ENCODE data around the gene NDC1.
A peak's percentile ranks its signal among the peaks of the same experiment; 100 is the strongest.
"Not testable (repeated sequence)": the region's sequence is repeated elsewhere in the genome, so short reads cannot be mapped to it uniquely, and the experiment has no call there.

The NDC1 gene, protein sequence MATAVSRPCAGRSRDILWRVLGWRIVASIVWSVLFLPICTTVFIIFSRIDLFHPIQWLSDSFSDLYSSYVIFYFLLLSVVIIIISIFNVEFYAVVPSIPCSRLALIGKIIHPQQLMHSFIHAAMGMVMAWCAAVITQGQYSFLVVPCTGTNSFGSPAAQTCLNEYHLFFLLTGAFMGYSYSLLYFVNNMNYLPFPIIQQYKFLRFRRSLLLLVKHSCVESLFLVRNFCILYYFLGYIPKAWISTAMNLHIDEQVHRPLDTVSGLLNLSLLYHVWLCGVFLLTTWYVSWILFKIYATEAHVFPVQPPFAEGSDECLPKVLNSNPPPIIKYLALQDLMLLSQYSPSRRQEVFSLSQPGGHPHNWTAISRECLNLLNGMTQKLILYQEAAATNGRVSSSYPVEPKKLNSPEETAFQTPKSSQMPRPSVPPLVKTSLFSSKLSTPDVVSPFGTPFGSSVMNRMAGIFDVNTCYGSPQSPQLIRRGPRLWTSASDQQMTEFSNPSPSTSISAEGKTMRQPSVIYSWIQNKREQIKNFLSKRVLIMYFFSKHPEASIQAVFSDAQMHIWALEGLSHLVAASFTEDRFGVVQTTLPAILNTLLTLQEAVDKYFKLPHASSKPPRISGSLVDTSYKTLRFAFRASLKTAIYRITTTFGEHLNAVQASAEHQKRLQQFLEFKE

GRCh38 chr1:53837924-53838653 is at the start of gene NDC1:
TSS of gene NDC1 (minus strand) at chr1:53838296. CDS start at chr1:53838261, 35 bp downstream.
- TF ChIP-seq, protein P1, sequence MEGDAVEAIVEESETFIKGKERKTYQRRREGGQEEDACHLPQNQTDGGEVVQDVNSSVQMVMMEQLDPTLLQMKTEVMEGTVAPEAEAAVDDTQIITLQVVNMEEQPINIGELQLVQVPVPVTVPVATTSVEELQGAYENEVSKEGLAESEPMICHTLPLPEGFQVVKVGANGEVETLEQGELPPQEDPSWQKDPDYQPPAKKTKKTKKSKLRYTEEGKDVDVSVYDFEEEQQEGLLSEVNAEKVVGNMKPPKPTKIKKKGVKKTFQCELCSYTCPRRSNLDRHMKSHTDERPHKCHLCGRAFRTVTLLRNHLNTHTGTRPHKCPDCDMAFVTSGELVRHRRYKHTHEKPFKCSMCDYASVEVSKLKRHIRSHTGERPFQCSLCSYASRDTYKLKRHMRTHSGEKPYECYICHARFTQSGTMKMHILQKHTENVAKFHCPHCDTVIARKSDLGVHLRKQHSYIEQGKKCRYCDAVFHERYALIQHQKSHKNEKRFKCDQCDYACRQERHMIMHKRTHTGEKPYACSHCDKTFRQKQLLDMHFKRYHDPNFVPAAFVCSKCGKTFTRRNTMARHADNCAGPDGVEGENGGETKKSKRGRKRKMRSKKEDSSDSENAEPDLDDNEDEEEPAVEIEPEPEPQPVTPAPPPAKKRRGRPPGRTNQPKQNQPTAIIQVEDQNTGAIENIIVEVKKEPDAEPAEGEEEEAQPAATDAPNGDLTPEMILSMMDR (IDR thresholded peaks at IDR 0.05; ENCODE audit: low read depth, low read length), result no peak
- H3K4me3 ChIP-seq (ENCODE audit: low read depth, low read length), result peak within 1 kb of the TSS; percentile 93

DNA sequence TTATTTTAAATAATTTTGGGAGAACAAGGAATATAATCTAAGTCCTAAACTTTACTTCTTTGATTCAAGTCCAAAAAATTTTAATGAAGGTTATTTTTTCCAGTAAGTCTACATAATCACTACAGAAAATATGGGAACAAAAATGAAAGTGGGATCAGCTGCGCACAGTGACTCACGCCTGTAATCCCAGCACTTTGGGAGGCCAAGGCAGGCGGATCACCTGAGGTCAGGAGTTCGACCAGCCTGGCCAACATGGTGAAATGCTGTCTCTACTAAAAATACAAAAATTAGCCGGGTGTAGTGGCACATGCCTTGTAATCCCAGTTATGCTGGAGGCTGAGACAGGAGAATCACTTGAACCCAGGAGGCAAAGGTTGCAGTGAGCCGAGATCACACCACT is 45.5 kb upstream of the NDC1 start:
- H3K4me3 ChIP-seq (ENCODE audit: low read depth, low read length), result not testable (repeated sequence)

- not testable (repeated sequence) for H3K4me3 ChIP-seq (ENCODE audit: low read depth, low read length)
Observed at GRCh38 chr1:53881853-53882252, 43.8 kb upstream of the NDC1 start.

- TF ChIP-seq, protein P1 (IDR thresholded peaks at IDR 0.05; ENCODE audit: low read depth, low read length), result peak; percentile 31; the same call in 1 of the 2 replicates
Observed at GRCh38 chr1:53878492-53879105, 40.5 kb upstream of the NDC1 start.

GRCh38 chr1:53875150-53875549 is 37.1 kb upstream of the NDC1 start:
- not testable (repeated sequence) for H3K4me3 ChIP-seq (ENCODE audit: low read depth, low read length)

More at GRCh38 chr1:53878492-53879105, 40.5 kb upstream of the NDC1 start:
- no peak overlapping the region for H3K4me3 ChIP-seq (ENCODE audit: low read depth, low read length)

- TF ChIP-seq, protein P1 (IDR thresholded peaks at IDR 0.05; ENCODE audit: low read depth, low read length), result no peak
Observed at GRCh38 chr1:53871773-53872484, 33.8 kb upstream of the NDC1 start.

DNA sequence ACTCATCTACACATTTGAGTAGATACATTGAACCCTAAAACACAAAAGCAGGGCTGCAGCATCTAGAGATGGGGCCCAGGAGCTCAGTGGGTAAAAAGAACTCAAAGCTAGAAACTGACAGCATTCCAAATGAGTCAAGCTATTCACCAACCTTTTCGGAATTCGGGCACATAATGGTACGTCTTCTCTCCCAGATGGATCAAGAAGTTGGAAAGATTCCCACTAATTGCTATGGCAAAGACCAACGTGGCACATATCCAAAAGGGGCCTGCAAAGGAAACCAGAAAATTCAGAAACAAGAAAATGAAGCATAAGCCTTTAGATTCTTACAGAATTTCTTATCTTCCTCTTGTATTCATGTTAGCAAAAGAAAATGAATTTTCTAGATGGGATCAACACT is 33.1 kb upstream of the NDC1 start:
- no peak overlapping the region for H3K4me3 ChIP-seq (ENCODE audit: low read depth, low read length)
- TF ChIP-seq, protein P1 (IDR thresholded peaks at IDR 0.05; ENCODE audit: low read depth, low read length), result no peak

More at GRCh38 chr1:53871773-53872484, 33.8 kb upstream of the NDC1 start:
- H3K4me3 ChIP-seq (ENCODE audit: low read depth, low read length), result no peak overlapping the region

GRCh38 chr1:53869454-53870117 is 31.5 kb upstream of the NDC1 start:
- TF ChIP-seq, protein P1 (IDR thresholded peaks at IDR 0.05; ENCODE audit: low read depth, low read length), result no peak
- H3K4me3 ChIP-seq (ENCODE audit: low read depth, low read length), result no peak overlapping the region
